Glutamatergic neuron (in vitro differentiated cells): ENCODE measurements around the gene WFIKKN2. TPM values are rescaled to one million over a fixed set of nuclear protein-coding genes. Genes with fewer than 3 reads are reported as not detected.

Source experiments
- DNase-seq: peaks from one replicate; pipeline ENCODE4 v3.0.0; 2022
- H3K27ac Mint-ChIP-seq: one replicate; pipeline ENCODE4 v1.8.0; 2020; ENCODE audit warnings: mild to moderate bottlenecking, mixed read lengths, inconsistent platforms; ENCODE audit not compliant: unreplicated experiment
- H3K27me3 Mint-ChIP-seq: one replicate; pipeline ENCODE4 v1.8.0; 2020; ENCODE audit warnings: mild to moderate bottlenecking, moderate library complexity, mixed read lengths, inconsistent platforms; ENCODE audit not compliant: unreplicated experiment
- H3K36me3 Mint-ChIP-seq: one replicate; pipeline ENCODE4 v1.8.0; 2020; ENCODE audit warnings: mild to moderate bottlenecking, mixed read lengths, inconsistent platforms; ENCODE audit not compliant: unreplicated experiment
- H3K4me1 Mint-ChIP-seq: one replicate; pipeline ENCODE4 v1.8.0; 2020; ENCODE audit warnings: mild to moderate bottlenecking, low read depth, mixed read lengths, inconsistent platforms; ENCODE audit not compliant: unreplicated experiment
- H3K4me3 Mint-ChIP-seq: one replicate; pipeline ENCODE4 v1.8.0; 2020; ENCODE audit warnings: mild to moderate bottlenecking, mixed read lengths, inconsistent platforms; ENCODE audit not compliant: unreplicated experiment
- H3K9me3 Mint-ChIP-seq: one replicate; pipeline ENCODE4 v1.8.0; 2020; ENCODE audit warnings: mild to moderate bottlenecking, moderate library complexity, mixed read lengths, inconsistent platforms; ENCODE audit not compliant: unreplicated experiment
- total RNA-seq: library from RNA; stranded (reverse); fragmentation: NEBNext Ultra II Directional; extraction: Animal tissue kit (Norgen Biotek cat#: 25700); gene quantifications from one replicate; pipeline ENCODE4 v1.2.1, GENCODE V29; 2021; ENCODE audit not compliant: unreplicated experiment
- TF ChIP-seq, protein P1 (sequence below): fragments of 200-600 bp; sonication (generic); IDR thresholded peaks from one replicate; pipeline ENCODE4 v1.5.0; 2021; ENCODE audit not compliant: partially characterized antibody, unreplicated experiment

The WFIKKN2 gene
- total RNA-seq, 1 donor from 2014 or later: 3.5 TPM

DNA sequence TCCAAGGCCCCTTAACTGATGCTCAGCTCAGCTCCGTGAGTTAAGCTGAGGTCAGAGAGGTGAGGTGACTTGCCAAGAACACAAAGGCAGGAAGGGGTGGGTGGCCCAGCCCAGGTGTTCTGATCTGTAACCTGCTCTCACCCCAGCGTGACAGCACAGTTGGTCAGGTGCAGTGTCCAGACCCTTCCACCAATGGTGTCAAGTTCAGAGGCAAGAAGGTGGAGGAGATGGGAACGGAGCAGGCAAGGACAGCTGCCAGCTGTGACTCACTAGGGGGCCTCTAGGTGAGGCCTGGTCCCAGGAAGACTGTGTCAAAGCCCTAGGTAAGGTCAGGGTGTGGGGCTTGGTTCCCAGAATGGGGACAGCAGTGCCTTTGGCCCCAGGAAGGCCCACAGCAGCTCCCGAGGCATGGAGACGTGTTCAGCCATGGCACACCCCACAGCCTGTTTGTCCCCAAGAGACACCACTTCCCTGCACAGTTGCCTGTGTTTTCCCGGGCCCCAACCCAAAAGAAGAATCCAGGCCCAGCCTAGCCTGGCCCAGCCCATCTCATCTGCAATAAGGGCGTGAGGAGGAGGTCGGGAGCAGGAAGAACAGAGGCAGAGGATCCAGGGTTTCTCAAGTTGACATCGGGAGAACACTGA is 7.2 kb downstream of the WFIKKN2 start:
- no peak for DNase-seq
- TF ChIP-seq, protein P1, sequence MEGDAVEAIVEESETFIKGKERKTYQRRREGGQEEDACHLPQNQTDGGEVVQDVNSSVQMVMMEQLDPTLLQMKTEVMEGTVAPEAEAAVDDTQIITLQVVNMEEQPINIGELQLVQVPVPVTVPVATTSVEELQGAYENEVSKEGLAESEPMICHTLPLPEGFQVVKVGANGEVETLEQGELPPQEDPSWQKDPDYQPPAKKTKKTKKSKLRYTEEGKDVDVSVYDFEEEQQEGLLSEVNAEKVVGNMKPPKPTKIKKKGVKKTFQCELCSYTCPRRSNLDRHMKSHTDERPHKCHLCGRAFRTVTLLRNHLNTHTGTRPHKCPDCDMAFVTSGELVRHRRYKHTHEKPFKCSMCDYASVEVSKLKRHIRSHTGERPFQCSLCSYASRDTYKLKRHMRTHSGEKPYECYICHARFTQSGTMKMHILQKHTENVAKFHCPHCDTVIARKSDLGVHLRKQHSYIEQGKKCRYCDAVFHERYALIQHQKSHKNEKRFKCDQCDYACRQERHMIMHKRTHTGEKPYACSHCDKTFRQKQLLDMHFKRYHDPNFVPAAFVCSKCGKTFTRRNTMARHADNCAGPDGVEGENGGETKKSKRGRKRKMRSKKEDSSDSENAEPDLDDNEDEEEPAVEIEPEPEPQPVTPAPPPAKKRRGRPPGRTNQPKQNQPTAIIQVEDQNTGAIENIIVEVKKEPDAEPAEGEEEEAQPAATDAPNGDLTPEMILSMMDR: no peak
- Mint-ChIP-seq H3K27me3 (peaks cover 5% of the 10 kb centered on the region), H3K36me3 (no peaks in the 10 kb centered on the region), H3K4me3 (no peak overlapping the region), H3K4me1 (peaks cover 22% of the 10 kb centered on the region), H3K9me3 (peaks cover 7% of the 10 kb centered on the region), H3K27ac (no peak overlapping the region)

DNA sequence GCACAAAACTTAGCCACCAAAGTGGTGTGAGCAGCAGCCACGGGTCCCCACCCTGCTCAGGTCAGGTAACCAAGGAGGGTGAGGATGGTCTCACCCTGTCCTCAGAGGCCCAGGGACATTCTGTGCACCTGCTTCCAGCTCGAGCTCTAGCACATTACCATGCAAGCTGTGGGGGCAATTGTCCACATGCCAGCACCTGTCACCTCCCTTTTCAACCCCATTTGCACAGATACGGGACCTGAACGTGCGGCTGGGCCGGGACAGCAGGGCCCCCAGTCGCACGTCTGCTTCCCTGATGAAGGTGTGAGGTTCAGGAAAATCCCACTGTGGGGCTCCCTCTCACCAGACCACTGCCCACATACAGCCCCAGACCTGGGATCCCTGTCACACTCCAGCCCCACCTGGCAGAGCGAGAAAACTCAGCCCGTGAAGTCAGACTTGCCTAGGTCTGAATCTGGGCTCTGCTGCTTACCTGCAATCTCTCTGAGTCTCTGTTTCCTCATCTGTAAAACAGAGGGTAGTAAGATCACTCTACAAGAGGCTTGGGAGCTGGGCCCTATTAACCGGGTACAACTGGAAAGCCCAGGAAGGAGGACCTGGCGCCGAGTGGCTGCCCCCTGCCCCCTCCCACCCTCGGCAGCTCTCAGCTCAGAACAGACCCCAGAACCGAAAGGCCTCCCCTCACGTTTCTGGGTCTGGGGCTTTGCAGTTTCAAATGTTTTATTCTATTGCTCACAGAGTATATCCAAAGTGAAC is 7.9 kb downstream of the WFIKKN2 start:
- no peak for DNase-seq

DNA sequence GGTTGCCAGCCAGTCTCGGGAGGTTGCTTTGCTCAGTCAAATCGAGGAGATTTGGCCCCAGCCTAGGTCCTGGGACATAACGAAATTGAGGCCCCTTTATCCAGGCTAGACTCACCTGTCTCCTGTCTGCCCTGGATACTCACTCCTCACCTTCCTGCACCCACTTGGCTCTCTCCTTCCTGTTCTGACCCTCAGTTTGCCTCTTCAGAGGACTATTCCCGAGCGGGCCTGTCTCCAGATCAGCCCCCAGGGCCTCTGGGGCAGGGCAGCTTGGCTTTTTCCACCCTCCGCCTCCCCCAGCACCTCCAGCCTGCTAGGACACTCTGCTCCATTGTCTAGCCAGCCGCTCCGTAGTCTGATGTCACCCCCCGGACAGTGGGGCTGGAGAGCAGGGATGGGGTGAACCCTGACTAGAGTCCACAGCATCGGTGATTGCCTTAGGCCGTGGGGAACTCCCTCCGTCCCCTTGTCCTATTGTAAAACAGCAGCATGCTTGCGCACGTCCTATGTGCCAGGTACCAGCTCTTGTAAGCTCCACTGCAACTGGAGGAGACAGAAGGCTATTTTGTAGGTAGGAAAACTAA is 8.8 kb downstream of the WFIKKN2 start:
- peaks cover 6% of the 10 kb centered on the region for H3K27me3 Mint-ChIP-seq
- peaks cover 9% of the 10 kb centered on the region for H3K9me3 Mint-ChIP-seq
- no peak overlapping the region for H3K4me3 Mint-ChIP-seq
- no peak overlapping the region for H3K27ac Mint-ChIP-seq
- H3K36me3 Mint-ChIP-seq: no peaks in the 10 kb centered on the region
- DNase-seq: no peak
- H3K4me1 Mint-ChIP-seq: peaks cover 20% of the 10 kb centered on the region
- TF ChIP-seq, protein P1: no peak

More for the DNA sequence above, 7.9 kb downstream of the WFIKKN2 start:
- TF ChIP-seq, protein P1: no peak
- H3K4me1 Mint-ChIP-seq: peaks cover 22% of the 10 kb centered on the region
- peaks cover 9% of the 10 kb centered on the region for H3K9me3 Mint-ChIP-seq
- no peaks in the 10 kb centered on the region for H3K36me3 Mint-ChIP-seq
- H3K27me3 Mint-ChIP-seq: peaks cover 5% of the 10 kb centered on the region
- H3K27ac Mint-ChIP-seq: no peak overlapping the region
- no peak overlapping the region for H3K4me3 Mint-ChIP-seq

DNA sequence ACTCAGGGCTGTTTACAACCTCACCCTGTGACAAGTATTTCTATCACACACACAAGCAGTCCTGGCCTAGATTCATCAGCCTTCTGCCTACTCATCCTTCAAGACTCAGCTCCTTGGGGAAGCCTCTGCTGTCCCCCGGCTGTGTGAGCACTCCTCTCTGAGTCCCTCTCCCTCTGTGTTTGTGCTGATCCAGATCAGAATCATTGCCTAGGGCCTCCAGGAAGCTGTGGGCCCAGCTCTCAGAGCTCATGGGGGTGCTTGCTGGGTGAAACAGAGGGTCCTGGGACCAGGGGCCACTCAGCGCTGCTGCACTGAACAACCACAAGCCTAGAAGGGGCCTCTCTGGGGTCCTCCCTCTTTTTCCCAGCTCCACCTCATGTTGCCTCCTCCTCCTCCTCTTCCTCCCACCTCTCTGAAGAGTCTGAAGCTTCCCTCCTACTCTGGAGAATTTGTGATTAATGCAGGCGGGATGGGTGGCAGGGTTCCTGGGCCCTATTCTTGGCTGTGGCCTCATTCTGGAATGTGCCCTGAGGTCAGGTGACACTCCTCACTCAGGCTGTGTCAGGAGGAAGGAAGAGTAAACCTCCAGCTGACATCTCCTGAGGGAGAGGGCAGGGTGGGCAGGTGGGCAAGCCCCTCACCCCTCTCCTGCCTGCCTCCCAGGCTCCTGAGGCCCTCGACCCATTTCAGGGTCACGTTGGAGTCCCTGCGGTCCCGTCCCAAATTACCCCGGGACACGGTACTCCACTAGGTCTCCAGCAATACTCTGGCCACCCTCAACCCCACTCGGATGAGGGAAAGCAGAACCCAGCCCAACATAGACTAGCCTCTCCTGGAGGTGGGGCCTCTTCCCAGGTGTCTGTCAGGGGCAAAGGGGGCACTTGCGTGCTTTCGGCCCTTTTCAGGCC is 10.1 kb downstream of the WFIKKN2 start:
- DNase-seq: no peak
- no peak overlapping the region for H3K4me3 Mint-ChIP-seq
- no peak overlapping the region for H3K27ac Mint-ChIP-seq
- TF ChIP-seq, protein P1: no peak
- H3K27me3 Mint-ChIP-seq: peaks cover 6% of the 10 kb centered on the region
- peaks cover 9% of the 10 kb centered on the region for H3K9me3 Mint-ChIP-seq
- H3K4me1 Mint-ChIP-seq: peaks cover 26% of the 10 kb centered on the region
- no peaks in the 10 kb centered on the region for H3K36me3 Mint-ChIP-seq
